Neural crest cell (in vitro differentiated cells): ENCODE data around the gene UNC13A. TPM values are rescaled to one million over a fixed set of nuclear protein-coding genes. Genes with fewer than 3 reads are reported as not detected.

ENCODE experiments used
- DNase-seq: peaks from one replicate; pipeline ENCODE4 v3.0.0; 2021; ENCODE audit warnings: low read depth, mixed read lengths, low spot score
- H3K27ac Mint-ChIP-seq: one replicate; pipeline ENCODE4 v1.8.0; 2021; ENCODE audit warnings: mild to moderate bottlenecking, mixed read lengths; ENCODE audit not compliant: unreplicated experiment
- H3K27me3 Mint-ChIP-seq: 2 replicates; pipeline ENCODE4 v1.8.0; 2021; ENCODE audit warnings: low read depth, mild to moderate bottlenecking, mixed read lengths
- H3K36me3 Mint-ChIP-seq: 2 replicates; pipeline ENCODE4 v1.8.0; 2021; ENCODE audit warnings: low read depth, mild to moderate bottlenecking, mixed read lengths
- H3K4me1 Mint-ChIP-seq: 2 replicates; pipeline ENCODE4 v1.8.0; 2021; ENCODE audit warnings: mixed read lengths
- H3K4me3 Mint-ChIP-seq: one replicate; pipeline ENCODE4 v1.8.0; 2021; ENCODE audit warnings: mild to moderate bottlenecking, mixed read lengths
- H3K9me3 Mint-ChIP-seq: 2 replicates; pipeline ENCODE4 v1.8.0; 2021; ENCODE audit warnings: mixed read lengths
- CTCF ChIP-seq: fragments of 200-600 bp; sonication (generic); conservative IDR thresholded peaks from 2 replicates; pipeline ENCODE4 v1.5.0; 2021; ENCODE audit warnings: antibody characterized with exemption, mild to moderate bottlenecking
- total RNA-seq: library from RNA; stranded (reverse); gene quantifications from 2 replicates; pipeline ENCODE4 v1.2.1, GENCODE V29; 2021

Gene UNC13A
- total RNA-seq, 1 donor from 2014 or later, result 6.4 TPM

DNA sequence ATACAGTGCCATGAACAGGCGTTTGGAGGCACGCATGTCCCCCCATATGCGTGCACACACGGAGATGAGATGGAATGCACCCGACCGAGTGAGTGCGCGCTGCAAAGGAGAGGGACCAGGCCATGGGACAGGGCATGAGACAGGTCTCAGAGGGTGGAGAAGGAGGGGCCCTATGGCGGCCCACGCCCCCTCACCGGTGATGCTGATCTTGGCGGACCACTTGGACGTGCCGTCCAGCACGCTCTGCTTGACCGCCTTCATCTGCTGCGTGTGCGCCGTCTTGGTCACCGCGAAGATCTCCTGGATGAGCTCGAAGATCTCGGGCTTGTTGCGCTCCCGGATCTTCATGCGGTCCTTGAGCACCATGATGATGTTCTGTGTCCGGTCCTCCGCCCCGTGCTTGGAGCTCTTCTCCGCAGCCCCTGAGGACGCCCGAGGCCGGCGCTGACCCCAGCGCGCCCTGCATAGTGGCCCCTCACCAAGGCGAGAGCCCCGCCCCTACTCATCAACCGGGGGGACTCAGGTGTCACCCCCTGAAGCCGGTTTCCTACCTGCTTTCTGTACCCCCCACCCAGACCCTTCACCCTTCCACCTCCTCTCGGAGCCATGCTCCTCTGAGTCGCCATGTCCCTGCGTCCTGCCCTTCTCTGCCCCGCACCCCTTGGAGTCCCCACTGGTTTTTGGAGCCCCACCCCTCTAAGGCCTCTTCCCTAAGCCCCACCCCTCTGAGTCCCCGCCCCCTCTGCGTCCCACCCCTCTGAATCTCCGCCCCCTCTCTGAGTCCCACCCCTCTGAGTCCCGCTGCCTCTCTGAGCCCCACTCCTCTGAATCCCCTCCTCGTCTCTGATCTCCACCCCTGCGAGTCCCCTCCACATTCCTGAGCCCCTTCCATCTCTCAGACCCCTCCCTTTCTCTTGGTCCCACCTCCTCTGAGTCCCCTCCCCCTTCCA lies 40.8 kb downstream of the UNC13A start:
- Mint-ChIP-seq H3K36me3 (no peaks in the 10 kb centered on the region), H3K4me1 (no peaks in the 10 kb centered on the region)

DNA sequence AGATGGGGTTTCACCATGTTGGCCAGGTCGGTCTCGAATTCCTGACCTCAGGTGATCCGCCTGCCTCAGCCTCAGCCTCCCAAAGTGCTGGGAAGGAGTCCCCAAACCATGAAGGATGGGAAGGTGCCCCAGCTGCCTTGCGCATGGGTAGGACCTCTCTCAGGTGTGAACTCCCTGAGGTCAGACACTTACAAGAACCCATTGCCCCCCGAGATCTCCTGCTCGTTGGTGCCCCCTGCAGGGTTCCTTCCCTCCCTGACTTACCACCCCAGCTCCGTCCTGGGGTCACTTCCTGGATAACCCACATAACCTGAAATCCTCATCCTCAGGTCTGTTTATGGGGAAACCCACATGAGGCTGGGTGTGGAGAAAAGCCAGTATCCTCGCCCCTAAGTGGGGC lies 41.7 kb downstream of the UNC13A start:
- no peak for DNase-seq
- H3K4me1 Mint-ChIP-seq, result no peaks in the 10 kb centered on the region
- H3K36me3 Mint-ChIP-seq, result no peaks in the 10 kb centered on the region
- no peaks in the 10 kb centered on the region for H3K27me3 Mint-ChIP-seq
- TF ChIP-seq CTCF, result no peak
- H3K27ac Mint-ChIP-seq, result no peak overlapping the region
- H3K4me3 Mint-ChIP-seq, result no peak overlapping the region
- H3K9me3 Mint-ChIP-seq, result no peaks in the 10 kb centered on the region

More for the DNA sequence above, 40.8 kb downstream of the UNC13A start:
- Mint-ChIP-seq H3K27me3 (no peaks in the 10 kb centered on the region), H3K27ac (no peak overlapping the region), H3K9me3 (no peaks in the 10 kb centered on the region), H3K4me3 (no peak overlapping the region)
- TF ChIP-seq CTCF, result no peak
- no peak for DNase-seq

DNA sequence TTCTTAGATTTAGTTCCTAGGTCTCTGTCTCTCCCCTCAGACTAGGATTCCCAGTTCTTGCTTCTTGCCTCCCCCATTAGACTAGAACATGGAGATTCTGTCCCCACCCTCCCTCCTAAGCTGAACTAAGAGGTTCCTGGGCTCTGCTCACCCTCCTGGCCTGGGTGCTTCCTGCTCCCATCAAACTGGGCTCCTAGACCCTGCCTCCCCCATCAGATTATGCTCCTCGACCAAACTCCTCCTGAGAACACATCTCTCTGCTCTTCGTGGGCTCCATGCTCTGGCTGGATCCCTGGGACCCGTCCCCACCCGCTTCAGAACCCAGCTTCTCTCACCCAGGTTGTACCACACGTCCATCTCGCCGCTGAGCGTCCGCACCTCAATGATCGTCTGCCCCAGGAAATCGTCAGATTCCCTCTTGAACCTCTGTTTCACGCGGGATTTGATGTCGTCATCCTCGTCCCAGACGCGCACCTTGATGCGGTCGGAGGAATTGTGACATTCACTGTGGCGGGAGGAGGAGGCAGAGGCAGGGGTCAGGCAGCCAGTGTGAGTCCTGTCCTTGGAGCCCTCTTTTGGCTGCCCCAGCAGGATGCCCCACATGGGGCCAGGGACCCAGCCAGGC lies 42.7 kb downstream of the UNC13A start:
- Mint-ChIP-seq H3K27me3 (no peaks in the 10 kb centered on the region), H3K4me1 (no peaks in the 10 kb centered on the region), H3K4me3 (no peak overlapping the region), H3K27ac (no peak overlapping the region), H3K9me3 (no peaks in the 10 kb centered on the region), H3K36me3 (no peaks in the 10 kb centered on the region)
- no peak for TF ChIP-seq CTCF
- DNase-seq, result no peak

DNA sequence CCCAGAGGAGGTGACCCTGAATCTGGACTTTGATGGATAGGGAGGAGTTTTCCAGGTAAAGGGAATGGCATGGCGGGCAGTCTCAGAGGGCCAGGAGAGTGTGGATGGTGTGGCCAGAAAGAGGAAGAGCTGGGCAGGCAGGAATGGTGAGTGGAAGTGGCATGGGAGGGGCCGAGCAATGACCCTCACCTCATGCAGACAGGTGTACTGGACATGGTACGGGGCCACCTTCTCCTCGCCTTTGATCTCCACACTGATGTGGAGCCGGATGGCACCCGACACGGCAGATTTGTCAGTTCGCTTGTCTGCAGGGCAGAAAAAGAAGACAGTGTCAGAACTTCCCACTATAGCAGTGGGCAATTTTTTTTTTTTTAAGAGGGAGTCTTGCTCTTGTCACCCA lies 45.5 kb downstream of the UNC13A start:
- H3K9me3 Mint-ChIP-seq, result no peaks in the 10 kb centered on the region
- H3K4me1 Mint-ChIP-seq, result no peaks in the 10 kb centered on the region
- no peak overlapping the region for H3K27ac Mint-ChIP-seq
- no peaks in the 10 kb centered on the region for H3K27me3 Mint-ChIP-seq
- no peak for DNase-seq
- no peaks in the 10 kb centered on the region for H3K36me3 Mint-ChIP-seq
- H3K4me3 Mint-ChIP-seq, result no peak overlapping the region
- TF ChIP-seq CTCF, result no peak

DNA sequence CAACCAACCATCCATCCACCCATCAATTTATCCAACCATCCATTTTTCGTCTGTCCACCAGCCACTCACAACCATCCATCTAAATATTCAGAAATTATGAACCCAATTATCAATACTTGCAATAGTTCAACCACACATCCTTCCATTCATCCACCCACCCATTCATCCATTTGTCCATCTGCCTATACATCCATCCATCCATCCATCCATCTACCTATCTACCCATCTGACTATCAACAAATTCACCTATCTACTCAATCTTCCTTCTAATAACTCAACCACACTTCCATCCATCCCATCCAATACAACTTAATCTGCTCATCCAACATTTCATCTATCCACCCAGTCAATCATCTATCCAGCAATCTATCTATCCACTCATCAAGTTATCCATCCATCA lies 46.3 kb downstream of the UNC13A start:
- no peaks in the 10 kb centered on the region for H3K27me3 Mint-ChIP-seq
- no peak for TF ChIP-seq CTCF
- DNase-seq, result no peak
- H3K4me3 Mint-ChIP-seq, result no peak overlapping the region
- no peaks in the 10 kb centered on the region for H3K4me1 Mint-ChIP-seq
- no peaks in the 10 kb centered on the region for H3K36me3 Mint-ChIP-seq
- H3K27ac Mint-ChIP-seq, result no peak overlapping the region
- H3K9me3 Mint-ChIP-seq, result no peaks in the 10 kb centered on the region
